Inflammatory macrophage treated with lipopolysaccharide for 4 hours (primary cell): ENCODE data around the gene UBE2N.
"Not testable (repeated sequence)": the region's sequence is repeated elsewhere in the genome, so short reads cannot be mapped to it uniquely, and the experiment has no call there.

Experiments used
- DNase-seq: peaks from one replicate; pipeline ENCODE4 v3.0.0-alpha.2; 2020

UBE2N gene

DNA sequence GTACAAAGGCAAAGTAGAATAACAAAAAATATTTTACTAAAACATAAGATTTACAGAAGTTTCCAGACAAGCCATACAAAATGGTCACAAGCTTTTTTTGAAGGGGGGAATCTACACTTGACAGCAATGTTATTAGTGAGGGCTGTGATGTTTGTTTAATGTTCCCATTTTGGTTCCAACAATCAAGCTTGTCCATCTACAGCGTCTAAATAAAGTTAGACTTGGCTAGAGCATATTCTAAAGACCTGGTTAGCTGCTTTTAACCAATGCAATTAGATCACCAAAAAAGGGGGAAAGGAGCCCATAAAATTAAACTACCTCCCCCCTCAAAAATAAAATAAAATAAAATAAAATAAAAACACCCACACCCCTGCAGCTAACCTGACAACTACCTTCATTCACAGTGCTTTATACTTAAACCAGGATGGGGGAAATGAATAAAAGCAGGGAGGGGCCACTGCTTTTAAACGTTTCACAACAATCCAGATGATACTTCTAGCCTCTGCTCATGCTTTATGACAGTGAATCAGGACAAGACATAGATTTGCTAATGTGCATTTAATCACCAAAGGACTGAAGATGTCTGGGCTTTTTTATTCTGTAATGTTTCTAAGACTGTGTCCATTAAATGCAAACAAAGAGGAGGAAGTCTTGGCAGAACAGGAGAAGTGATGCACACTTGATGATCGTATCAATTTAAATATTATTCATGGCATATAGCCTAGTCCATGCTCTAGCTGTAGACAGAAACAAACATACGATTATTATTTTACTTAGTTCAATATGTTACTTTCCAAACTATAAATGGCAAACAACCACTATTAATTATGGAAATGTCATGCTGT lies 32.2 kb downstream of the UBE2N start:
- DNase-seq, result not testable (repeated sequence)

DNA sequence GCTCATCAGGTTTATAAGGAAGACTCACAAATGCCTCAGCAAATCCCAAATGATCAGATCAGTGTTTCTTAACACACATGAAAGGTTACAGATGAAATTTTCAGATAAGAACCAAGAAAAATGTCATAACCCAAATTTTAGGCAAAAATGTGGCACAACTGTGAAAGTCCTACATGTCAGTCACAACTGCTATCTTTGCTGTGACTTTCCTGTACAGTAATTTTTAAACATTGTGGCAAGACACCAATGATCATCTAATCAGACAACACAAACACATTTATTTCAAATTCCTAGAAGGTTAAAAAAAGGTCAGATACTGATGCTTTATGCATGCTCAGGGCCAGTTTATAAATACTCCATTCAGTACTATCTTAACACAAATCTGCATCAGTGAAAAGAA lies 32.9 kb downstream of the UBE2N start:
- no peak for DNase-seq

DNA sequence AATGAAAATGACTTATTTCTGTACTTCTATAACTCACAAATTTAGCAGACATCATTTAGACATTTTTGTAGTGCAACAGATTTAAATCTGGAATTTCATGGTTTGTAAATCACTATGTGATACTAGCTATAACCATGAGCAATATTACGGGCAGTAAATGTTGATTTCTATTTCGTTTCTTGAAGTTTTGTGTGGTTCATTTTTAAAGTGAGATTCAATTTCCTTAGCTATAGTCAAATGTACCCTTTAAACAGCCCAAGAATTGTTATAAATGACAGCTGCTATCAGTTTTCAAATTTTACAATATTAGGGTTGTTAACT lies 33.8 kb downstream of the UBE2N start:
- DNase-seq, result no peak

GRCh38 chr12:93407054-93407962 lies 34.4 kb downstream of the UBE2N start:
- DNase-seq, result no peak

GRCh38 chr12:93404961-93405849 lies 36.5 kb downstream of the UBE2N start:
- DNase-seq, result no peak

DNA sequence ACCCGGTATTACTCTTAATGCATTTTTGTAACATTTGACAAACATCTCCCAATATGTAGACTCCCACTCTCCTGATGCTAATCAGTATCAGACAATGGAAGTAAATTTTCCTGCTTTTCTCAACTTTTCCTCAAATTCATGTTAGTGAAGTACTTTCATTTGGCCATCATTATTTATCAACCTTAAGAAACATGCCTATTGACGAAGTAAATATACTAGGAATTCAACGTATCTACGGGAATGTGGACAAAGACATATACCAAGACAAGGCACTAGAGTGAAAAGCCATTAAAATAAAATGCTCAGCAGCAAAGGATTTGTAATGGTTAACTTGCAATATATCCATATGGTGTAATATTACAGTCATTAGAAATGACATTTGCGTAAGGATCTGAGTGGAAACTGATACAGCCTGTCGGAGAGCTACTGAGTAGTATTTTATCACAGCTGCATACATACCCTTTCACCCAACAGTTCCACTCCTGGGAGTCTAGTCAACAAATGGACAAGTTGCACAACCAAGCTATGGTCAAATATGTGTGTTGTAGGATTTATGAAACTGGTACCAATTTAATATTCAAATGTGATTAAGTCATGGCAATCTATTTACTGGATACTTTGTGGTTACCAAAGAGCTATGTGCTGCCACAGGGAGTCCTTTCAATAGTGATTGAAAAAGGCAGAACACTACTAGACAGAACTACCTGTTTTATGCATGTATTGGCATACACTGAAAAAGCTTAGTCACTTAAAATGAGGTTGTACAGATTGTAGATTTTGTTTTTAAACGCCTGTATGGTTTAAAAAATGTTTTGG lies 37.6 kb downstream of the UBE2N start:
- DNase-seq, result no peak

DNA sequence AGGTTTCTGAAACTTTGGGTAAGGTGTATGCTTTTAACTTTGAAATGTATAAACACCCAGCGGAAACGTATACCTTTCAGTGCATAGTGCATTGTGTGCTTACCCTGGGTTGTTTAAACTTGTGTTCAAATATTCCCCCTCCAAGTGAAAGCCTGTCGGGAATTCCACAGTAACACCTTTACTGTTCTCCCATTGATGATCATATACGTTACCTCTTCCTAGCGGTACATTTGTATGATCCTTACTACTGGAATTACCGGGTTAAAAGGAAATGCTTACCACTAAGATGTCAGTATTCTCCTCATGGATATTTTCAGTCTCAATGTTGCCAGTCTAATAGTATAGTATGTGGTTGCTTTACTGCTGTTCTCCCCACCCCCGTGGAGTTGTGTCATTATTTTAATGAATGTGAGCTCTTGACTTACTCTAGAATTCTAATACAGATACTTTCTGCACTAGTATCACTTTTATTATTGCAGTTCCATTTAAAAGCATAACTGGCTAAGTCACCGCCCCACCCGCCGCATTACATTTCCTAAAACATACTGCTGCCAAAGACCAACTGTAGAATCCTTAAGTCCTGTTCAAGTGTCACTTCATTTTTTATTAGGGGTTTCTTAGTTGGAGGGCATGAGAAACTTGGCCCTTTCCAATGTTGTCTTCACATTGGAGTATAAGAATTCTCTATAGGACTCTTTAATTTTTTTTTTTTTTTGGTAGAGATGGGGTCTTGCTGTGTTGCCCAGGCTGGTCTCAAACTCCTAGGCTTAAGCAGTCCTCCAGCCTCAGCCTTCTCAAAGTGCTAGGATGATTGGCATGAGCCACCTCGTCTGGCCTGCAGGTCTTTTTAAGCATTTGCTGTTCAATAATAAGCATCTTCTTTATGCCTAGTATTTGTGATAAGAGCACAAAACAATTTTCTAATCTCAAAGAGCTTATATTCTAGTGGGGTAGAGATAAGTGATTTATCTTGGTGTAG lies 39.1 kb downstream of the UBE2N start:
- no peak for DNase-seq

GRCh38 chr12:93399183-93399863 lies 42.4 kb downstream of the UBE2N start:
- DNase-seq, result not testable (repeated sequence)

- no peak for DNase-seq
These were observed 44.3 kb downstream of the UBE2N start for GRCh38 chr12:93397412-93397811.

DNA sequence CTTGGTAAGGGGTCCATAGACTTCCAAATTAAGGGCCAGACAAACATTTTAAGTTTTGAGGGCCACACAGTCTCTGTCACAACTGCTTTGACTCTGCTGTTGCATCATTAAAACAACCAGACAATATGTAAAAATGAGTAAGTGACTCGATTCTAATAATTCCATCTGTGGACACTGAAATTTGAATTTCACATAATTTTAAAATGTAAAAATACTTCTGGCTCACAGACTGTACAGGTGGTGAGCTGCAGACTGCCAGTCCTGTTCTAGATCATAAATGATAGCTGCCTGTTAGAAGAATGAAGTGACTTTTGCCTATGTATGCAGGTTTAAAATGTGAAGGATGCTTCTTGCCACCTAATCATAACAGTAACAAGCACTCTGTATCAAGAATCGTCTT lies 48.3 kb downstream of the UBE2N start:
- no peak for DNase-seq

GRCh38 chr12:93390549-93391297 lies 51.0 kb downstream of the UBE2N start:
- DNase-seq, result no peak

GRCh38 chr12:93390031-93390430 lies 51.7 kb downstream of the UBE2N start:
- DNase-seq, result peak; percentile 40

- no peak for DNase-seq
These were observed 54.0 kb downstream of the UBE2N start for GRCh38 chr12:93387780-93388179.

DNA sequence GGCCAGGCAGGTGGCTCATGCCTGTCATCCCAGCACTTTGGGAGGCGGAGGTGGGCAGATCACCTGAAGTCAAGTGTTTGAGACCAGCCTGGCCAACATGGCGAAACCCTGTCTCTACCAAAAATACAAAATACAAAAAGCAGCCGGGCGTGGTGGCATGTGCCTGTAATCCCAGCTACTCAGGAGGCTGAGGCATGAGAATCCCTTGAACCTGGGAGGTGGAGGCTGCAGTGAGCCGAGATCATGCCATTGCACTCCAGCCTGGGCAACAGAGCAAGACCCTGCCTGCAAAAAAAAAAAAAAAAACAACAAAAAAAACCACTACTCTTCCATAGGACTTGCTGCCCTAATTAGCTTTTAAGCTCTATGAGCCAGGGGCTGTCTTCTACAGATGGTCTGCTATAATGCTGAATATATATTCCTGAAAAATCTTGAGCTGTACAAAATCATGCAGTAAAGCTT lies 59.7 kb downstream of the UBE2N start:
- not testable (repeated sequence) for DNase-seq

- DNase-seq, result no peak
These were observed 60.4 kb downstream of the UBE2N start for GRCh38 chr12:93381161-93381975.

- DNase-seq, result peak; percentile 15
These were observed 61.1 kb downstream of the UBE2N start for GRCh38 chr12:93380480-93381121.

DNA sequence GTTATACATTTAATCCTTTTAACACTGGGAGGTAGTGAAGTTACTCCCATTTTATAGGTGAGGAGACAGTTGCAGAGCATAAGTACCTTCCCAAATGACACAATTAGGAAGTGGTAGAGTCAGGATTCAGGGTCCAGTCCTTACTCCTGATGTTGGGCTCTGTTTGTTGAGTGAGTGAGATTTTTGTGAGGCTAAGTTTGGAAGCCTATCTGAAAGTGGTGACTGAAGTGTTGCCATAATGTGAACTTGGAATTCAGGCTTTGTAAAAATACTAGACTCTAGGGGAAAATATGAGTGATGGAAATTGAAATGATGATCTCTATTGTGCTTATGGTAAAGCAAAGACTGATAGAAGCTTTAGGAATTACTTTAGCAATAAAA lies 61.8 kb downstream of the UBE2N start:
- no peak for DNase-seq
